ENCODE data around the gene CCDC192. TPM values are rescaled to one million over a fixed set of nuclear protein-coding genes. Genes with fewer than 3 reads are reported as not detected.

Gene CCDC192
- total RNA-seq, 1 experiment from 2014 or later, result not detected

DNA sequence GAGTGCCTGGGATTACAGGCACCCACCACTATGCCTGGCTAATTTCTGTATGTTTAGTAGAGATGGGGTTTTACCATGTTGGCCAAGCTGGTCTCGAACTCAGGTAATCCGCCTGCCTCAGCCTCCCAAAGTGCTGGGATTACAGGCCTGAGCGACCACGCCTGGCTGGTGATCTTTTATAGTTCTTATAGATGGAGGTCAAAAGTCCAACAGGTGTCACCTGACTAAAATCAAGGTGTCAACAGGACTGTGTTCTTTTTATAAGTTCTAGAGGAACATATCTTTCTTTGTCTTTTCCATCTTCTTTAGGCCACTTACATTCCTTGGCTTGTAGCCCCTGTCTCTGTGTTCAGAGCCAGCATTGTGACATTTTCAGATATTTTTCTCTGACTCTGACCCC is 224.9 kb downstream of the CCDC192 start:
- in situ Hi-C loops (cut with HindIII; ENCODE audit: low sequenced_read_pairs), result no loop called here
- no peak for DNase-seq (ENCODE audit: low spot score)

DNA sequence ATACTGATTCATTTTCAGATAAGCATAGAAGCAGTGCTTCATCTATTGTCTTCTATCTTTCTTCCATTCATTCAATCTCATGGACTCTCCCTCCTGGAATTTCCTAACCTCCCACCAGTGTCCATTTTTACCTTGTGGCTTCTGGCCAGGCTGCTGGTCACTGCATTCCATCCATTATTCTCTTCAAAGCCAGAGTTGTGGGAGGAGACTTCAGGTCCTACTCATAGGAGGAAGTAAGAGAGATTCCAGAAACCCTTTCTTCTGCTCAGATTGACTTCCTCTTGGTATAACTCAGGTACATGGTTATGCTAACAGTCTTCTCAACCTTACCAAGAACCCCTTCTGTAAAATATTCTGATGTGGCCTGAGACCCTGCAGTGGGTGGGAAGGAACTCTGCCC is 227.1 kb downstream of the CCDC192 start:
- no peak for DNase-seq (ENCODE audit: low spot score)
- in situ Hi-C loops (cut with HindIII; ENCODE audit: low sequenced_read_pairs), result no loop called here

DNA sequence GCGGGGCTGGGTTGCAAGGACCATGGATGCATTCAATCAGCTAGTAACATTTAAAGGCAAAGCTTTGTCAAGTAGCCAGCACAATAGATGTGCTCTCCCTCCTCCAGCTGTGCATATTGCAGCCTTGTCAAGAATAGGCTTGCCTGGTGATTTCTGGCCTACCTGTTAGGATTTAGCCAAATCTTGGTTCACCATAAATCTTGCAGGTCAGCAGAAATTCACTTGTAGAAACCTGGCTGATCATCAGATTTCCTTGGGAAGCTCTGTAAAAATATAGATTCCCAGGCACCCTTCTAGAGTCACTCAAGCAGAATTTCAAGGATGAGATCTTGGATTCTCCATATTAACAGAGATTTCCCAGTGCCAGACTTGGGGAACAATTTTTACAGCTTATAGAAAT is 228.2 kb downstream of the CCDC192 start:
- no peak for DNase-seq (ENCODE audit: low spot score)
- in situ Hi-C loops (cut with HindIII; ENCODE audit: low sequenced_read_pairs), result no loop called here

DNA sequence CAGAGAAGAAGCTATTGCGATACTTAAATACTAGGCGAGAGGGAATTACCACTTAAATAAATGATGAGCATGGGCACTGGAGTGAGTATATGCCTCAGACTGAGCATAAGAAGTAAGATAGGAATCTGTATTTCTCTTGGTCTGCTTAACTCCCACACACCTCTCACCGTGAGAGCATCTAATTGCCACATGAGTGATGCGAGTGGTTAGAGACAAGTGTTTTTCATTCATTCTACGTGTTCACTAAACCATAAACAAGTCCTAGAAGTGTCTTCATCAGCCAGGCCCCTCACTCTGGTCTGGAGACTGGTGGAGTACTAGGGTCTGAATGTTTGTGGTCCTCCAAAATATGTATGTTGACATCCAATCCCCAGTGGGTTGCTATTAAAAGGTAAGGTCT is 230.2 kb downstream of the CCDC192 start:
- in situ Hi-C loops (cut with HindIII; ENCODE audit: low sequenced_read_pairs), result no loop called here

DNA sequence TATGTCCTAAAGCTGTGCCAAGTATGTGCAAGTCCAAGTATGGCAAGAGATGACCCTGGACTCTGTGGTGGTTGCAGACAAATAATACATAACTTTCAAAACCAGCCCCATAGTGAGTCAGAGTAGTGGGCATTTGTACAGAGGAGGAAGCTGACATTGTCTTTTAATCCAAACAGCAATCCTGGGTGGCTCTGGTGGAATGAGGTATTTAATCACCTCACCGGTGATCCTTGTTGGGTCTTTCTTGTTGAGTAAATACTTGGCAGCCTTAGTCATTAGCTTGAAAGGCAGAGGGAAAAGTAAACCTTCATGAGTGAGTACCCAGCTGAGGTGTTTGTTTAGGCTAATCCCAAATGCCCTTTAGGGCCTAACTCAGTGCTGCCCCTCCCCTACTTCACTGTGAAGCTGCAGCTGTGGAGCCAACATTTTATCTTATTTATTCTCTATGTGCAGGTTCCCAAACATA is 231.6 kb downstream of the CCDC192 start:
- in situ Hi-C loops (cut with HindIII; ENCODE audit: low sequenced_read_pairs), result no loop called here
- DNase-seq (ENCODE audit: low spot score), result no peak

More for the DNA sequence above, 230.2 kb downstream of the CCDC192 start:
- DNase-seq (ENCODE audit: low spot score), result no peak

DNA sequence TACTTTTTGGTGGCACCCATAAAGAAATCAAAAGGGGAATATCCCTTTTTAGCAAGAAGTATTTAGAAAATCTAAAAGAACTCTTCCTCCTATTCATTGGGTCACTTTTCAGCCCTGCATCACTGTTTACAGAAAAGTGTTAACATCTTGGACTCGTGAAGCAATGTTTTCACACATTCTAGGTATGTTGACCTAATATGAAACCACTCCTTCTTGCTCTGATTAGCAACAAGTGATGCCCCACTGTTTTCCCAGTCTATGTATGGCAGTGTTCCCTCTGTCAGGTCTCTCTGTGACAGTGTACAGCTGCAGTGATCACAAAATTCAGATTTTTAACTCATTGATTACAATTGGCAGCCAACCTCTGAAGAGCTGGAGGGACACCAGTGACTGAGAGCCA is 232.2 kb downstream of the CCDC192 start:
- in situ Hi-C loops (cut with HindIII; ENCODE audit: low sequenced_read_pairs), result no loop called here
- DNase-seq (ENCODE audit: low spot score), result no peak

DNA sequence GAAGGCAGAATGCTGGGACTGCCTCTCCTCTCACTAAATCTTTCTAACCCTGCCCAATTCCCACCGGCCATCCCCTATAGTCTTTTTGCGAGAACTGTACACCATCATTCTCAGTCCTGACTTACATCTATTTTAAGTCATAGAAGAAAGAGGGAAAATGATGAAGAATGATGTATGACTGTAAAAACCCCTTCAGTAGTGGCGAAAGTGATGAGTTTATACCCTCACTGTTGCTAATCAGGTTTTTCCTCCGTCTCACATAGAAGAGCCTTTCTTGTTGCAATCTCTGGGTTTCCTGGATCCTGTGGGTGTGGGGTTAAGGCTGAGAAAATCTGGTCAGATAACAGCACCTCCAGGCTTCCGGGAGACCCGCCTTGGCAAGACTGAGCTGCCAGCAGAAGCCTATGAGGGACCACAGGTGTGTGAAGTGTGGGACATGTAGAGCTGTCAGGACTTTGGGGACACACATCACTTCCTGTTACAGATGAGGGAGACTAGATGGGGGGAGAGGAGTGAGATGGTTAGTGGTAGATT is 233.3 kb downstream of the CCDC192 start:
- no peak for DNase-seq (ENCODE audit: low spot score)
- in situ Hi-C loops (cut with HindIII; ENCODE audit: low sequenced_read_pairs), result no loop called here

DNA sequence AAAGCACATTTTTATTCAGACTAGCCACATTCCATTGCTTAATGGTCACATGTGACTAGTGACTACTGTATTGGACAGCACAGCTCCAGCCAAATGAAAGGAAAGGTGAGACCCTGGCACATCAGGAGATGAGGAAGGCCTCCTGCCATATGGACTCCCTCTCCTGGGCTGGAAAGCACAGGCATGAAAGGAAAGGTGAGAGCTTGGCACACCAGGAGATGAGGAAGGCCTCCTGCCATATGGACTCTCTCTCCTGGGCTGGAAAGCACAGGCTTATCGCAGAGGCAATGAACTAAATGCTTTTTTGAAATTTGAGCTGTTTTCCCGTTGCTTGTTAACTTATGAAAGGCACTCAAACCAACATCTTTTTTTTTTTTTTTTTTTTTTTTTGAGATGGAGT is 235.6 kb downstream of the CCDC192 start:
- in situ Hi-C loops (cut with HindIII; ENCODE audit: low sequenced_read_pairs), result no loop called here
- DNase-seq (ENCODE audit: low spot score), result peak; percentile 94

DNA sequence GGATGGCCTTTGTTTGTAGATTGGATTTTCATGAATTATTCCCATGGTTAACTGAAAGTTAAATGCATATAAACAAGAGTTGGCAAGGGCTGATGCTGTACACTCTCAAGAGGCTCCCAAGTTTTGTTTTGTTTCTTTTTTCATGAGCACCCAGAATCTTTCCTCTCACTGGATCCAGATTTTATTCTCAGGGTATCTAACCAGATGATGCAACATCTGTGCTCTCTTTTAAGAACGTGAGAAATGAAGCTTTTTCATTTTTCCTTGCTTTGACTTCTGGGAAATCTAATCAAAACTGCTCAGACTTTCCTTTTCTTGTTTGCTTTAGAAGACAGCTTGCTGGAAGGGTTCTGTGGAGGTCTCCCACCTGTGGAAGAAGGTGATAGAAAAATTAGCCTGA is 237.7 kb downstream of the CCDC192 start:
- DNase-seq (ENCODE audit: low spot score), result no peak
- in situ Hi-C loops (cut with HindIII; ENCODE audit: low sequenced_read_pairs), result no loop called here

DNA sequence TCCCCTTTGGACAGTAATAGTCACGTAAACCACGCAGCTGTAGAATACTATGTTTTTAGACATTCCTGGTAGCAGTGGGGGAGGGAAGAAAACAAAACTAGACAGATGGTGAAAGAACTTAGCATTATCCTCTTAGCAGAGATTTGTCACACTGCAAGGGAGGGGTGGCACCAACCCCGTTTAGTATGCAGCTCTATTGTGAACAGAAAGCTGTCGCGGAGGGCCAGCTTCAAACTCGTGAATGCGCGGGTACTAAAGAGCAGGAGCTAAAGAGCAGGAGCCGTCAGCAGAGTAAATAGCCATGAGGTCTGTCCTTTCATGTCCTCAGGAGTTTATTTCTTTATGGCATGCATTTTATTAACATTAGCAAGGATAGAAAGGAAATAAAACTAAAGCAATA is 238.5 kb downstream of the CCDC192 start:
- peak; percentile 41 for DNase-seq (ENCODE audit: low spot score)
- in situ Hi-C loops (cut with HindIII; ENCODE audit: low sequenced_read_pairs), result no loop called here

DNA sequence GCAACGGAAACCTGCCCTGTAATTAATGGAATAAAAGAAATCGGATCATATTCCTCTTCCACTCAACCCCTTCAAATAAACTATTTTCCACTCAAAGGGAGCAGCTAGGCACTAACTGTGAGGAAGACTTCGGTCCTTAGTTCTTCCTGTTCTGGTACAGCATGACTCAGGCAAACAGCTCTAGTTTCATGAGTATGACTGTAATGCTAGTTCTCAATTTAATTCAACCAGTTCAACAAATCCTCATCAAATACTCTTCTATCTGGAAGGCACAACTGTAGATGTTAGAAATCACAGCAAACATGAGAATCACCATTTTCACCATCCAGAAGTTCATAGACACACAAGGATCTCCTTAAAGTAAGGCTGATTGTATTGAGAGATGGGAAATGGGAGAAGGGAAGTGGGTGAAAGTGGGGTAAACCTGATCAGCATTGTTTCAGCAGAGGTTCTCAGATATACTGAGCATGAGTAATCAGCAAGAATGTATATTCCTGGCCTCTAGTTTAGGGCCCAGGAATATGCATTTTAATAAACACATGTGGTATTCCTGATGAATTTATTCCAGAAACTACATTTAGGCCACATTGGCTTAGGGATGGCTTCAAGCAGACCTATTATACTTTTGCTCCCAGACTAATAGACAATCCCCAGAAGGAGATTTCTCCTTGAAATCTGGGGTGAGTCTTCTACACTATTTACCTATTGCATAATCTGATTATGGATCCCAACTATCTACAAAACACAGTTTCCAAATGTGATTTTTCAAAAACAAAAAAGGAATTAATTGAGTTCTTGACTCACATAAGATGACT is 239.3 kb downstream of the CCDC192 start:
- in situ Hi-C loops (cut with HindIII; ENCODE audit: low sequenced_read_pairs), result no loop called here
- no peak for DNase-seq (ENCODE audit: low spot score)

DNA sequence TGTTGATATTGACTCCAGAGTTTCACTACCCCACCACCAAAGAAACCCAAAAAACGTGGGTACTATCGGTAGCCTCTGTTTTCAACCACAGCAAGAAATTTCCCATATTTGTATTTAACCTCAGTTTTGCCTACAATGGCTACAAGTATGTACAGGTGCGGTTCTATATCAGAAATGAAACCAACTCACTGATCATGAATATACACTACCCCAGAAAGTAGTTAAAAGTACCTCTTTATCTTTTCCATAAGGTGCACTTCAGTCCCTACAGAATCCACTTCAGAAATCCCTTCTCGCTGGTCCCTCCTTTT is 239.8 kb downstream of the CCDC192 start:
- DNase-seq (ENCODE audit: low spot score), result no peak
- in situ Hi-C loops (cut with HindIII; ENCODE audit: low sequenced_read_pairs), result no loop called here

DNA sequence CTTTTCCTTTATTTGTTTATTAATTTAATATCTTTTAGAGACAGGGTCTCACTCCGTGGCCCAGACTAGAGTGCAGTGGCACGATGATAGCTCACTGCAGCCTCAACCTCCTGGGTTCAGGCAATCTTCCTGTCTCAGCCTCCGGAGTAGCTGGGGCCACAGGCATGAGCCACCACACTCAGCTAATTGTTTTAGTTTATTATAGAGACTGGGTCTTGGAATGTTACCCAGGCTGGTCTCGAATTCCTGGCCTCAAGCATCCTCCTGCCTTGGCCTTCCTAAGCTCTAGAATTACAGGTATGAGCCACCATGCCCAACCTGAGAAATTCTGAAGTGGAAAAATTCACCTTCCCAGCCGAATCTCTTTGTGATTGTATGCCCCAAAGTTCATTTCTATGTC is 240.9 kb downstream of the CCDC192 start:
- in situ Hi-C loops (cut with HindIII; ENCODE audit: low sequenced_read_pairs), result no loop called here
- no peak for DNase-seq (ENCODE audit: low spot score)

DNA sequence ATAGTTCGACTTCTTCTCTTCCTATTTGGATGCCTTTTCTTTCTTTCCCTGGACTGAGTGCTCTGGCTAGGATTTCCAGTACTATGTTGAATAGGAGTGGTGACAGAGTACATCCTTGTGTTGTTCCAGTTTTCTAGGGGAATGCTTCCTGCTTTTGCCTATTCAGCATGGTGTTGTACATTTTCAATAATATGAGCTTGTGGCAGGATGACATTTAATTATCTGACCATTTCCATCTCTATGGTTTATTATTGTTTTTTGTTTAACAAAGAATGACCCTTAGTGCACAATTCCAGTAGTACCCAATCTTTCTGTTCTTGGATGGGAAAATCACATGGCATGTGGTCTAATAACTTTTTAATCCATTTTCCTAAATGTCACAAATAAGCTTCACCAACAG is 244.8 kb downstream of the CCDC192 start:
- in situ Hi-C loops (cut with HindIII; ENCODE audit: low sequenced_read_pairs), result no loop called here
- DNase-seq (ENCODE audit: low spot score), result no peak

DNA sequence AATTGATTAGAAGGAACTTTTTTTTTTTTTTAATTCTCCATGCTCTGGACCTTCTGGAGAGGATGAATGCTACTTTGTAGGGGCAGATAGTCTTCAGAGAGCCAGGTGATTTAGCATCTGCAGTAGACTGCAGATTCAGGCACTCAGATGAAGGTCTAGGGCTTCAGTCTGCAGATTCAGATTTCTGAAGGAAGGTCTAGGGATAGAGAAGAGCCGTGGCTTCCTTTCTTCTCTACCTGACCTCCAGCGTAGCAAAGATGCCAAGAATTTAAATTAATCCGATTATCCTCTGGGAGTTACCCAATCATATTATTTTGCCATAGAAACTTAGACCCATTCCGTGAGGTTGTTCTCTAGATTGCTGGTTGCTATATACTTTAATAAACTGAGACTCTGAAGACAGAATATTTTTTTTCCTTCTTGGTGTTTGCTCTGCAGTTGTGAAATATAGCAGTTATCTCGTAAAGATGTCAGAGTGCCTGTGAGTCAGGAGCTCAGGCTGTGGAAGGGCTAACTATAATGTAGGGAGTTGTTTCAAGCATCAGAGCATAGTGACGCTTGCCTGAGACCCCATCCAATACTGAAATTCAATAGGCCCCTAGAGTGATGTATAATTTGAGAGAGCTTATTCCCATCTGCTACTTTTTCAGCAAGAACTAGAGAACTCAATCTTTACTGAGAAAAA is 247.7 kb downstream of the CCDC192 start:
- in situ Hi-C loops (cut with HindIII; ENCODE audit: low sequenced_read_pairs), result no loop called here
- no peak for DNase-seq (ENCODE audit: low spot score)

DNA sequence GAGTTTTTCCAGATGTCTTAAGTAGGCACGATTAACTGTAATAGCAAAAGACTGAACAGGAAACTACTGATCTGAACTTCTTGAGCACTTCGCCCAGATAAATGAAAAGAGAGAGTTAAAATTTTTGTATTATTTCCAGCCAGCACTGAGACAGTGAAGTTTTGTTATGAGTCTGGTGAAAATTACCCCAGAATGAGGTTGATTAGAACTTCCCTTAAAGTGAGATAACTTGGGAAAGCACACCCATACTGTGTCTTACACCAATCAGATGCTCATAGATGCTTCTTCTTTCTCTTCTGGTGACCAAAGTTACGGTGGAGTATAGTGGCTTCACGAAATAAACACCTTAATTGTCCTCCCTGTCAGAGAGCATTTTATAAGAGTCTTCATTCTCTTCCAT is 248.6 kb downstream of the CCDC192 start:
- no peak for DNase-seq (ENCODE audit: low spot score)
- in situ Hi-C loops (cut with HindIII; ENCODE audit: low sequenced_read_pairs), result no loop called here

DNA sequence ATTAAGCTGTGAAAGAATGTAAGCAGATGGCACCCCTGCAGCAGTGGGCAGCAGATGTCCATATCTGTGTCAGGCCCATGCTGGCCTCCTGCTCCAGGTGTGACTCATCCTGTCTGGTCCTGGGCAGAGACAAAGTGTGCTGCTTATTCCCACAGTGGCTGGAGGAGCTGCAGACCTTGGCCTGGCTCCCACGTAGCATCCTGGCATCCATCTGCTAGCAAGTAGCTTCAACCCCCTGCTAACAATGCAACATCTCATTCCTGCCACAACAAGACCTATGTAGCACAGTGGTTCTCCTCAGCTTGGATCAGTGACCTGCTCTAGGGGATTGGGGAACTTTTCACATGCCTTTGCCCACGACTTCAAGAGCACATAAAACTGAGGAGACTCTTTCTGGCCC is 254.0 kb downstream of the CCDC192 start:
- peak; percentile 92 for DNase-seq (ENCODE audit: low spot score)
- in situ Hi-C loops (cut with HindIII; ENCODE audit: low sequenced_read_pairs), result no loop called here

DNA sequence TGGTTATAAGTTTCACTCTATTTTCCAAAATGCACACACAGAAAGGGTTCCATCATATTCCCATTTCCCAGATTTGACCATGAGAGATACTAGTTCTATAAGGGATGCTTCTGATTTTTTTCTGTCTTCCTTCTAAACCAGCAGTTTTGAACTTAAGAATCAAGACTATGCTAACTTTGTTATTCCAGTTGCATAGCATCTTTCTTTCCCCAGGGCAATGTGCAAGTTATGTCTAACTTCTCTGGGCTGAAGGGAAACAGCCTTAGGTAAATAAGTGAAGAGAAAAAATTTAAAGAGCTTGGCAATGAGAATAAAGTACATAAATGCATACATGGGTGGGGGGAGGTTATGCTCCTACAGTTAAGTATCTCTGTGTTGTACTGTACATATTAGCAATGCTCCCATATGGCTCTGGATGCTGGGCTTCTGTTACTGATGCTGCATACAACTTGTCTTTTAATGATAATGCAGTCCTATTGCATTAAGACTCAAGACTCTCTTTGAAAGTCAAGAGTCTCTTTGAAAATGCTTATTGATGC is 254.6 kb downstream of the CCDC192 start:
- DNase-seq (ENCODE audit: low spot score), result peak; percentile 27
- in situ Hi-C loops (cut with HindIII; ENCODE audit: low sequenced_read_pairs), result no loop called here

DNA sequence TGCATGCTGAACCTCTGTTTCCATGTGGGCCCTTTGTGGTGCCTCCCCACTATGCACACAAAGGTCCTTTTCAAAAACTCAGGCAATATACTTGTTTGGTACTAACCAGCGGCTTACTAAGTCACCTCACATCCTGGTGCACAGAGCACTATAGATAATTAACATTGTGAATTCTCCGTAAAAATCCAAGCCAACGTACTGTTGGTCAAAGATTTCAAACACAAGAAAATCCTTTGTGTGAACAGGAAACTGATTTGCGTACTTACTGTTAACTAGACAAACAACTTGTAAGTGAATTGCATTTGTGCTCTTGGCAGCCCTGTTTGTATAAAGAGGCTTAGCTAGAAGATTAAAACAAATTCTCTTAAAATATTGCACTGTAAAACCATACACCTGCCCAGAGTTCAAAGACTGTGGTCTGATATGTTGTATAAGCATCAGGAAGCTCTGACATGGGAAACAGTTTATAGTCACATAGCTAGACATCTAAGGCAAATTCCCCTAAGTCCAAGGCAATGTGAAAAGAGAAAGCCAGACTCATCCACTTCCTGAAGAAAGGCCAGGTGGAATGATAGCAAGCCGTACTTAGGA is 255.3 kb downstream of the CCDC192 start:
- peak; percentile 68 for DNase-seq (ENCODE audit: low spot score)
- in situ Hi-C loops (cut with HindIII; ENCODE audit: low sequenced_read_pairs), result no loop called here

DNA sequence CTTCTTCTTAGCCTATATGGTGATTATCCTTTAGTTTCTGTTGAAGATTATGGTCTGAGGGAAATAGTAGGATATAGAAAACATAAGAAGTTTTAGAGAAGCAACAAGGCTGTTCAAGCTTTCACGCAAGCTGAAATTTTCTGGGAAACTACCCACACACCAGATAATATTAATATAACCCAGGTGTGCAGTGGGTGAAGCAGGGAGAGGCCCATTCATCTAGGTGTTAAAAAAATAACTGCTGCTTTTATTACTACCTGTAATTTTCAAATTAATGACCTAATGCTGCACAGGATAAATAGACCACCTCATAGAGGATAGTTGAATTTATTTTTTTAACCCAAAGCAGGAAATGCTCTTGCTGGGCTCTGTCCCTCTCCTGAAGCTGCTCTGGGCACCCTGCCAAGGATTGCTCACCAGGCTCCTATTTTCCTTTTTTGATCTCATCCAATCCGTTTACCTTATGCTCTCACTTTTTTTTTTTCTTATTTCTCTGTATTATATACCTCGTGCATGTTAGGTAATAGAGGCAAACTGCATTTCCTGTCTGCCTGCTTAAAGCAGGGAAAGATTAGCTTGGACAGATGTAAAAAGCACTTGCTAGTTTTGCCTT is 256.1 kb downstream of the CCDC192 start:
- peak; percentile 92 for DNase-seq (ENCODE audit: low spot score)
- in situ Hi-C loops (cut with HindIII; ENCODE audit: low sequenced_read_pairs), result no loop called here

Data from G401 (cell line).